SW 1271 (cell line): Measurements from ENCODE around the gene DISP2.

Source experiments
- DNase-seq, 2 experiments: peaks; one replicate each; lab custom pipeline; 2025; lab: John Stamatoyannopoulos, UW

The DISP2 gene

DNA sequence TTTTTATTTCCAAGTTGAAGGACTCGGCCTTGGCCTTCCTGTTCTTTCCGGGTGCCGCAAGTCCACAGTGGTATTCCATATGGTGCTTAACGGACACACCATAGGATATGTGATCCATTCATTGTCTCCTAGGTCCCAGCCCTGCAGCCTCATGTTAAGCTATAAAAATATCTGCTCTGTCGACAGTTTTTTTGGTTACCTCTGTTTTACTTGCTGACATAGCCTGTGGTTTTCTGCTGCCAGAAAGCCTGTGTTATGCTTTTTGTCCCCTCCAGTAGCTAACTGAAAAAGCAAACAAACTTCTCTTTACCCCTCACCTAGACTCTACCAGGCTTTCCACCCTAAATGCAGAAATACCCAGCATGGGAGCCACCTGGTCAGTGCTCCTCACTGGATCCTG lies 29.3 kb upstream of the DISP2 start:
- DNase-seq: no peak

DNA sequence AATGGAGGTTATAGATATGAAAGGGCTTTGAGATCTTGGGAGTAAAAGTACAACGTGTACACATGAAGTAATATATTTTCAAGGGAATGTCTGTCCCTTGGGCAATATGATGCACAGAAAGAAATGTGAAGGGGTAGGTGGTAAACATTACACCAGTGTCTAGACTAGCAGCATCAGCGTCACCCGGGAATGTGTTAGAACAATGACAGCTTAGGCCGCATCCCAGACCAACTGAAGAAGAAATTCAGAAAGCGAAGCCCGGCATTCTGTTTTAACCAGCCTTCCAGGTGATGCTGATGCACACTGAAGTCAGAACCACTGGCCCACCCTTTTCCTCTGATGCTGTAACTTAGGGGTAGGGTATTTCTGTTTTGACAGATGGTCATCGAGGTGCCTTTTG lies 28.2 kb upstream of the DISP2 start:
- no peak for DNase-seq

DNA sequence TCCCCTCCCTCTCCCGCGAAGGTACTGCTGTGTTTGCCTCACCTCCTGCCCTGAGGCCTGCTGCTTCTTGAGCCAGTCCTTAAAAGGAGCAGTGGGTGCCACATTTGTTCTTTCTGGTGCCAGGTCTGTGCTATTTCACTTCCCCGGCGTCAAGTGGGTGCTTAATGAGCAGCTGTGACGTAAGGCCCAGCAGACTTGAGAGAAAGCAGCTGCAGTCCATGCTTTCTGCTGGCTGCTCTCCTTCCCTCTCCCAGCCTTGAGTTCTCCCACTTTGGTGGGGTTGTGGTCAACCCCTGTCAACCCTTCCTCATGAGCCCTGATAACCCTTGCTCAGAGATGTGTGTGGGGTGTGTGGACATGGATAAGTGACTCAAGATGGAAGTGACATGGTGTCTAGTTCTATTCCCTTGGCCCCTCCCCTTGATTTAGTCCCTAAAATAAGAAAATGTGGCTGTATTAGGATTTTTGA lies 27.6 kb upstream of the DISP2 start:
- peak in 1 of 2 experiments; percentile 25 for DNase-seq

DNA sequence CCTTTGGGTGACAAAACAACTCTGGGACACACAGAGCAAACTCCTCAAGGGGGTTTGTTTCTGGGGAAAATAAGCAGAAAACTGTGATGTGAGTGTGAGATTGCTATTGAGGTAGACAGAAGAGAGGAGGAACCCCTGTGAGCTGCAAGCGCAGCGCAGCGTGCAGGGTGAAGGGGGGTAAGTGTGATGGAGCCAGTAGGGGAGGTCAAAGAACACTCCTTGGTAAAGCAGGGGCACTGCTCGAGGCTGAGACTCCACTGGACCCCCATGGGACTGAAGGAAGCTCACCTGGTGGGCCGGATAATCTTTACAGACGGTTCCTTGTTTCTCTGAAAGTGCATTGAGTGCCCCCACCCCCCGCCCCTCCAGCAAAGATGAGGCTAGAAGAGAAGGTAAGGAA lies 27.0 kb upstream of the DISP2 start:
- DNase-seq: no peak

DNA sequence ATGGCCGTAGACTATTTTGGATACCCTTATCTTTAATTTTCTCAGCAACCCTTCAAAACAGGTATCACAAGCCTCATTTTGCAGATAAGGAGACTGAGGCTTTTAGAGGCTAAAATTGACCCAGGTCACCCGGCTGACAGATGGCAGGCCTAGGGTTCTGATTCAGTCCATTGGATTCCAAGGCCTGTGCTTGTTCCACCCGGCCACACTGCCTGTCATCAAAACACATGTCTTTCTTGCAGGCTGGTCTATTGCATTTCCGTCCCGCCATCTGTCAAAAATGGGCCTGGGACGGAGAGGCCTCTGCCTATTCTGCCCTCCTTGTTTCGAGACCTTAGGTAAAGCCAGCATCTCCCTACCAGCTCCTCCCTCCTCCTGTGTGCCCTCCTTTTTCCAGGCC lies 26.4 kb upstream of the DISP2 start:
- DNase-seq: peak in 1 of 2 experiments; percentile 25

DNA sequence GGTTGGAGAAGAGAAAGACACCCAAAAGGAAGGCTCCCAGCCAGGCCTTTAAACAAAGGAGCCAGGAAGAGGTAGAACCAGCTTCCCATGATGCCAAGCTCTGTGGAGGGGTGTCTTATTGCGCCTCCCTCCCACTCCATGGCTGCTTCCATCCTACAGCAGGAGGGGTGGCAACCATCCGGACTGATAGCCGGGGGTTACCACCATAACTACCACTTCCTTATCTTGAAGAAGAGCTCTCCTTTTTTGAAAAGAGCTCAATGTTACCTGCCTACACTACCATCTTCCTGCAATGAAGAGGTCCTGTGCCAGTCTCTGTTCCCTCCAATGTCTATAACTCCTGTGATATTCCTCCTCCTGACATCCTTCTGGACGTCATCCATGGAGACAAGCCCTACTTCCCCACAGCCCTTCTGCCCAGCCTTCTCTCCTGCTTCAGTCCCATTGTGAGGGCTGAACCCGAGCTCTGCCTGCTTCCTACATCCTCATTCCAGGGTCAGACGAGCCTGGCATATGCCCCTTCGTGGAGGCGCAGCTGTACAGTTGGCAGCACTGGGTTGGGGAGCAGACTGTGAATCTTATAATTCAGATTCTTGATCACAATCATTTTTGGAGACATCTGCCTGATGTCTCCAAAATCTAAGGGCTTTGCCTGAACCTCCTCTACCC lies 25.8 kb upstream of the DISP2 start:
- DNase-seq: no peak

DNA sequence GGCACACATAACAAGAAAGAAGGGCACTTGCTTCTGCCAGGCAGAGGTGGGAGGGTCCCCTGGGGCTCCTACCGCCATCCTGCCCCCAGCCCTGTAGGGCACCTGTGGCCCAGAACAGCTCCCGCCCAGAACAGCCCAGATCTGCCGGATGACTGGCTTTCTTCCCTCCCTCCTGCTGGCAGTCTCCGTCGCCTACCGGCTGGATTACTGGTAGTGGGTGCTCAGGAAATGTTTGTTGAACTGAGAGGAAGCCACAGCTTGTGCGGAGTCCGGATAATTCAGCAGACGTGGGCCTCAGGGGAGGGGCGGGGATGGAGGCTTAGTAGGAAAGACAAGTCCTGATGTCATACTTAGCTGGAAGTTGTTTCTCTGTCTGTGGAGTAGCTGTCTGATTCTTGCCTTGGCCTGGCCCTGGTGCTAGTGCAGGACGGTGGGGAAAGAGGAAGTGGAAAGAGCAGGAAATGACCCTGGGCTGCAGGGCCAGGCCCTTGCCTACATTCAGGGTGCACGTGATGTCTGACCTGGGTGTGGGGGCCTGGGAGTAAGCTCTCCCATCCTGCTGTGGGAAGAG lies 24.0 kb upstream of the DISP2 start:
- DNase-seq: no peak

DNA sequence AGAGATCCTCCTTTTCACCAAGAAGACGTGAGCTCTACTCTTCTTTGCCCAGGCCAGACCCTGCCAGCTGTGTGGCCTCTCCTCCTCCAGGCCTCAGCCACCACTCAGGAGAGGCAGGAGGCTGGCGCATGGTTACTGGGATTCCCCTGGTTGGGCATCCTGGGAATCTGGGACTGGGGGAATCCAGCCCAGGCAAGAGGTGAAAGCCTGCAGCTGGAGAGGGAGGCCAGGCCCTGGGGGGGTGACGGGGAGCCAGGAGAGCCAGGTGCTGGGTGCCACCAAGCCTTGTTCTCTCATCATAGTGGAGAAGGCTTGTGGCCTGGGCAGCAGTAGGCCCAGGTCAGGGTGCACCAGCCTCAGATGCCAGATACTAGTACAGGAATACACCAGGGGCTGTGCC lies 23.5 kb upstream of the DISP2 start:
- DNase-seq: no peak

DNA sequence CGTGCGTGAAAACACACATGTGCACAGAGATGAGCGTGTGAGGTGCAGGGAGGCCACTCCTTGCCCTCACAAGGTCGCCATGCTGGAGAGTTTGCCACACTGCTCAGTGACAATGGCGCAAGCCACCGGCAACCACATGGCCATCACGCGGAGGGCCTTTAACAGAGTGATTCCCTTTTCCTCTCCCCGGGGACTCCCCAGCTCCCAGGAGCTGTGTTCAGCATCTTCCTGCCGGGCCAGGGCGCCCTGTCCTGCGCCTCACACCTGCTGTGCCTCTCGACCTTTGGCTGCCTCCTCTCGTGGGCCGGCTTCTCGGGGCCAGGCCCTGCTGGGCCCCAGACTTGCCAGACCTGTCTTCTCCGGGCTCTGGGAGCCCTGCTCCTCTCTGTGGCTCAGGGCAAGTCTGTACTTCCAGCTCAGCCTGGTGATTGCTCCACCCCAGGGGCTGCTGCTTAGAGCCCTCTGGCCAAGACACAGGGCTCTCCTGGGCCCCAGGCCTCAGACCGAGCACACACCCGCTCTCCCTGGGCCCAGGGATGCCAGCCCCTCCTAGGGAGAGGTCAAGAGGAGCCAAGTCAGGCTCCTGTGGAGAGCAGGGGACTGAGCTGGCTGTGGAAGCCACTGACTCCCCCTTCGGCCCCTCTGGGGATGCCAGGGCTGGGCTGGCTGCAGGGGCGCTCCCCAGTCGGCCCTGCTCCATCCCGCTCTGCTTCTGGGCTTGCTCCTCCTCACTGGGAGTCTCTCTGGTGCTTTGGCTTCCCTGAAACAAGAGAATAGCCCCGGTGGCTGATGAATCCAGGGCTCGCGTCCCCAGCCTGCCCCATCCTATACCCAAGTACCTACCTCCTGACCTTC lies 22.9 kb upstream of the DISP2 start:
- DNase-seq: no peak

DNA sequence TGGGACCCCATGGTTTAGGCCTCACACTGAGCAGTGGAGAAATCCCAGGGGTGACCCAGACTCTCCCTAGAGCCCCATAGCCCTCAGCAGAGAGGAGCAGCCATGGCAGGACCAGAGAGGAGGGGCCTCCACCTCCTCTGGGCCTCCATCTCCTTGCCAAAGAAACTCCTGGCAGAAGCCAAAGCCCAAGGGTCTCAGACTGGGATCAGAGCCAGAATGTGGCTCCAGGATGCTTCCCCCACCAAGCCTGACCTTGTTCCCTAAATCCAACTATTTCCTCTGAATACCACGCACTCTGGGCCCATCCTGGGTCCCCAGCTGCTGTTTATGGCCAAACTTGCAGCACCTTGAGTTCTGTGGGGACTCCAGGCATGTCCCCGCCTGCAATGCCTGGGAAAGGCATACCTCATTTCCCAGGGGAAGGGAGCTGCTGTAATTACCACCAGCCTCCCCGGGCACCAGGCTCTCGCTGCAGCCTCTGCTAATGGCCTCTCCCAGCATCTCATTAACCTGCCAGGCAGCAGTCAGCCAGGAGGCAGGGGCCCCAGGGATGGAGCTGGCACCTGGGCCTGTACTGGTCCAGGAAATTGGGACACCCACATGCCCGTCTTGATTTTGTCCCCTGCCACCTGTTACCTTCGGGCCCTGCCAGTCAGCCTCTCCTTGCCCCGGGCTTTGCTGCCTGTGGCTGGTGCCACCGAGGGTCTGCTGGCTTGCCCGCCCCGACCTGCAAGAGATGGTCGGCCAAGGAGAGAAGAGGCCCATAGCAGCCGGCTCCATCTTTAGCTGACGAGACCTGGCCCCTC lies 21.9 kb upstream of the DISP2 start:
- DNase-seq: no peak

DNA sequence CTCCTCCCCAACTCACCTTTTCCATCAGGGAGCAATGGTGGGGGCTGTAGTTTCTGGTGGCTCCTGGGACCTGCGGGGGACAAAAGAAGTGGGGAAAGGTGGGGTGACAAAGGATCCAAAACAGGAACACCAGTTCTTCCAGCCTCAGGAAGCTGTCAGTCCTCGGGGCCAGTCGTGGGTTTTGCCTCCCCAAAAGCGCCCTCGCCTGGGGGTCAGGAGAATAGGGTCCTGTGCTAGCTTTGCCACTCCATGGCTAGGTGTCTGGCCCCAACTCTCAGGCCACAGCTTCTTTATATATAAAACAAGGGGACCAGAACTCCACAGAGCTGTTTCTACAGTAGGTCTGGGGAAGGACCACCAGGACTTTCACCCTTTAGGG lies 21.3 kb upstream of the DISP2 start:
- no peak for DNase-seq

DNA sequence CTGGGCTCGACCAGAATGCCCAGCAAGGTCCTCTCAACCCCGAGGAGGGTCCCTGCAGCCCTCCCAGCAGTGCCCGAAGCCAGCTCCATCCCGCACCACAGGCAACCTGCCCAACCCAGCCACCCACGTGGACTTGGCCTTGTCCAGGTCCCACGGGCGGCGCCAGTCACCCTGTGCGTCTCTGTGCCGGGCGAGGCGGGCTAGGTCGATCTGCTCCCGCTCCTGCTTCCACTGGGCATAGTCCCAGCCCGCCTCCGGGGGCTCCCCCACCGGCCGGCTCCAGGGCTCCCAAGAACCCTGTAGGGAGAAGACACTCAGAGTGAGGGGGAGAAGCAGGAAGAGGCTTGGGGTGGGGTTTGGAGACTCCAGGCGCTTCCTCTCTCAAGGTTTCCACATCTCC lies 20.4 kb upstream of the DISP2 start:
- DNase-seq: no peak

DNA sequence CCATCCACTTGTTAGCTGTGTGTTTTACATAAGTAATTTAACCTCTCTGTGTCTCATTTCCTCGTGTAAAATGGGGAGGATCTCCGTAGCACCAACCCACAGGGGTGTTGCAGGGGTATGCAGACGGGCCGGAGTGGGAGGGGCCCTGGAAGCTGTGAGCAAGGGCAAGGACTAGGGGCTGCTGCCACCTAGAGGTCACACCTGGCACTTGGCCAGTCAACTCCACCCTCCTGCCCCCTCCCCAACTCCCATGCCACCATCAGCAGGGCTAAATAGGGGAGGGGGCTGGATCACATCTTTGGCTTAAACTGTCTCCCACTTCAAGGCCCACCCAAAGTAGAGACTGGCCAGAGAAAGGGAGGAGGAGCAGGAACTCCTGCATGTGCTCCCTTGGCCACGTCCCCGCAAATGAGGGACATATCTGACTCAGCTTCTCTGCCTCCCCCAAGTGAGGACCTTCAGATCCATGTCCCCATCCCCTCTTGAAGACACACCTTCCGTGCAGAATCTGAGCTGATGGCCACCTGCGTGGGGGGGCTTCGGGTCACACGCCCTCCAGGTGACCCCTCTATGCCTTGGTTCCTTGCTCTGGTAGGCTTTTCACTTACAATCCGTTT lies 19.9 kb upstream of the DISP2 start:
- DNase-seq: peak in 1 of 2 experiments; percentile 51

DNA sequence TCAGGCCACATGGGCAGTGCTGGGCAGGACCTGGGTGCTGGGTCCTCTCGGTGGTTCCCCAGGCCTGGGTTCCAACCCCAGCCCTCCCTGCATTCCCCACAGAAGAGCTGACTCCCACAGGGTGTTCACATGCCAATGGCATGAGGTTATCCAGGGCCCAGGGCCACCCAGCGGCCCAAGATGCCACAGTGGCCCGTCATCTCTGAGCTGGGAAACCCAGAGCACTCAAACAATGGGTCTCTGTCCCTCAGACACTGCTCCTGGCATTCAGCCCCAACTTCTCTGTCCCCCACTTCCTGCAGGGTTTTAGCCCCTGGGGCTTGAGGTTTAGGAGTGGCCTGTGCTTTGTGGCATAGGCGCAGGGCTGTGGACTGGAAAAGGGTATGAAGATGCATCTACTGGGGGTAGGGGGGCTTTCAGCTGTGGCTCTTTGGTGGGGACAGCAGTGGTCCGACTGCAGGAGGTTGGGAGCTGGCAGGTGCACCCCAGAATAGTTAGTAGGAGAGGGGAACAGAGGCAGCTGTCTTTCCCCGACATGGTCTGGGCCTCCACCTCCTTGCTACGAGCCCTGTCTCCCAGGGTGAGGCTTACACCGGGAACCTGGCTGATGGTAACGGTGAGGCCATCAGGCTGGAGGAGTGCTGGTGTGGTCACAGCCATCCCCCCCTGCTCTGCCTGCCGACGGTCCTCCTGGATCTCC lies 18.9 kb upstream of the DISP2 start:
- DNase-seq: peak; percentile 75 to 85

DNA sequence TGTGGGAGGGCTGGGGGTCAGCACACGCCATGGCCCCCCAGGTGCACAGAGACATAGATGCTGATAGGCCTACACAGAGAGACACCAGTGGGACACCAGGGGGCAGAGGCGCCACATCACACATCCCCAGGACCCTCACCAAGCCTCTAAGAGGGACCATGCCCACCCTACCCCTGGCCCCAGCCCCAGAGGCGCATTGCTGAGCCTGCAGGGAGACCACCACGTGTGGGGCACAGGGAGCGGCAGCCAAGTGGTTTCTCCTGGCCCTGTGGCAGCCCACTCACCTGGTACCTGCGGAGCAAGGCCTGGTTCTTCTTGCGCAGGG lies 18.4 kb upstream of the DISP2 start:
- no peak for DNase-seq

DNA sequence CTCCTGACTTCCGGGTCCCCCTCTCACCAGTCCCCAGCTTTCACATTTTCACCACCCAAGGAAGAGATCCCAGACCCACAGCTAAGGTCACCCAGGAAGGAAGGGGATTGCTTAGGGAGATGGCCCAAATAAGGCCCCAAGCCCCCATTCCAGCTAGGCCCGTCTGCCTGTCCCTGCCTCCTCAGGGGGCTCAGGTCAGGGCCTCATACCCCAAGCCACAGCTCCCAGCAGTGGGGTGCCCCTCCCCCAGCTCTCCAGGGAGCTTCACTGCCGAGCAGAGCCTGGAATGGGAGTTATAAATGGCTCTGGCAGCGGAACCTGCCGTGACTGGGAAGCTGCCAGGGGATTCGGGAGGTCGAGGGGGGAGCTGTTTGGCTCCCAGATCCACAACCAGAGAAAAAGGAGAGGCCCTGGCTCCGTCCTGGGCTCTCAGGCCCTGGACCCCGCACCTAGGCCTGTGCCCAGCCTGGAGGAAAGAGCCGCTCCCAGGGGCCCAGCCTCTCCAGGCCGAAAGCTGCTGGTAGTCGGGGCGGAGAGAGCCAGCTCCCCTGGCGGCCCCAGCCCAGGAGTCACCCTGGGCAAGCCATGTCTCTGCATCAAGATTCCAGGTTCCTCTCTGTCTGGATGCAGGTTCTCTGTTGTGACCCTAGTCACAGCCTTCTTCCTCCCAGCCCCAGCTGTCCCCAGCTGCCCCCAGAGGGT lies 17.8 kb upstream of the DISP2 start:
- no peak for DNase-seq

DNA sequence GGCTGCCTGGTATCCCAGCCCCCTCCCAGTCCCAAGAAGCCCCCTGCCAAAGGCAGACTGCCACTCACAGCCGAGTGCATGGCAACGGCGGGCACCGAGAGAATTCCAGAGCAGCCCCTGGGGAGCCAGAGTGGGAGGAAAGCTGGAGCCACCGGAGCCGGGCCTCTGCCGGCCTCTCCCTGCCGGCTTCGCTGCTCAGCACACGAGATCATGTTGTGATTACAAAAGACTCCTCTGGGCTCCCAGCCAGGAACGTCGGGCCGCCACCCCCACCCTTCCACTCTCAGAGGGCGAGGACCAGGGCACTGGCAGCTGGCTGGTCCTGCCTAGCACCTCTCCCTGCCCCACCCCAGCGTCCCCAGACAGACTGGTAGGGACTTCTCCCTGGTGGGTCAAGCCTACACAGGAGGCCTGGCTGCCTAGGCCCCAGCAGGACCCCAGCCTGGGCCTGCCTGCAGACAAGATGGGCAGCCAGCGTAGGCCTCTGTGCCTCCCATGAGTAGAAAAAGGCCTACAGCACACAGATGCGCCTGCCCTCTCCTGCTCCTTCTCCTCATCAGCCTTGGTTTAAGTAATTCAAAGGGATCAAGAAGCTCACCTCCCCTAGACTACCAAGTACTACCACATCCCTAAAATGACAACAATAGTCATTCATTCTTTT lies 17.1 kb upstream of the DISP2 start, which contains the start of gene CCDC9B:
CCDC9B (minus strand) TSS at position 200 of the 661 bp plus-strand sequence; CDS start at position 80, 120 bp downstream.
- DNase-seq: peak in 1 of 2 experiments; percentile 61

DNA sequence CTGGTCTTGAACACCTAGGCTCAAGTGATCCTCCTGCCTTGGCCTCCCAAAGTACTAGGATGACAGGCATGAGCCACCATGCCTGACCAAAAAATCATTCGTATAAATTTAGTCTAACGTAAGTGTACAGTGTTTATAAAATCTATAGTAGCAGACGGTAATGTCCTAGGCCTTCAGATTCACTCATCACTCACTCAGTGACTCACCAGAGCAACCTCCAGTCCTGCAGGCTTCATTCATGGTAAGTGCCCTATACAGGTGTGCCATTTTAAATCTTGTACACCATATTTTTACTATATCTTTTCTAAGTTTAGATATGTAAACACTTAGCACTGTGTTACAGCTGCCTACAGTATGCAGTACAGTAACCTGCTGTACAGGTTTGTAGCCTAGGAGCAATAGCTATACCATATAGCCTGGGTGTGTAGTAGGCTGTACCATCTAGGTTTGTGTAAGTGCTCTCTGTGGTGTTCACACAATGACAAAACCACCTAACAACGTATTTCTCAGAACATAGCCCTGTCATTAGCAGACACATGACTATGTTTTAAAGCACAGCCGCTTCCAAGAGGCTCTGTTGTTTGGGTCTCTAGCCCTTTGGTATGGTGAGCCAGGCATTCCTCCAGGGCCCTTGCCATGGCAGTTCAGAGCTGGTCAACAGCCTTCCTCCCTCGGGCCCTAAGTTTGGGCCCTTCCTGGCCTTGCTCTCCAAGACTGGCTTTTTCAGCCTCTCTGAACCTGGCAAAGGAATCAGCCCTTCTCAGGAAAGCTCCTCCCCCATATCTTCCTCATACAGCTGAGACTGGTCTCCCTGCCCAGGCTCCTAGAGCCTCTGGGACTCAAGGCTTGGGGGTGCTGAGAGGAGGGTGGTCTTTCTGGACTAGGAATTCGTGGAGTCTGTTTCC lies 15.4 kb upstream of the DISP2 start:
- no peak for DNase-seq

DNA sequence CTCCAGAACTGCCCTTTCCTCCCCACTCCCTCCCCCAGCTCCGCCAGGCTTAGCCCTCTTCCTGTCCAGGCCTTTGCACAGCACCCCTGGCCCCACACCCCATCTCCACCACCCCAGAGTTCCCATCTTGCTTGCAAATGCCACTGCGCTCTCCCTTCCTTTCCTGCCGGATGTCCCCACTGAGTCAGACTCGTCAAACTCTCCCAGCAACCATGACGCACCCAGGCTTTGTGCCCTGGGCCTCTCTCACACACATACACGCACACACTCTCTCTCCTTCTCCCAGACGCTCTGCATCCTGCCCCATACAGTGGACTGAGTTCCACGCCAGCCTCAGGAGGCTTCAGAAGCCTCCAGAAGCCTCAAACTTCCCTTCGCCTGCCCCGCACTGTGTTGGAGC lies 14.5 kb upstream of the DISP2 start:
- peak; percentile 68 to 76 for DNase-seq
